A673 (cell line): Measurements from ENCODE around the gene AATF.

Experiments used
- CTCF ChIP-seq: fragments of 300-800, 200-600 bp; sonication (generic); conservative IDR thresholded peaks from 2 replicates; pipeline ENCODE4 v1.5.1; 2017; ENCODE audit warnings: low read depth, mild to moderate bottlenecking, antibody characterized with exemption, low read length, moderate library complexity, mixed read lengths
- EZH2 ChIP-seq: fragments of 200-600 bp; sonication (generic); IDR thresholded peaks from 2 replicates; pipeline ENCODE4 v1.6.1; 2017; ENCODE audit warnings: borderline replicate concordance, low read depth, mild to moderate bottlenecking, mixed read lengths, antibody characterized with exemption, low read length; ENCODE audit not compliant: poor library complexity, severe bottlenecking

- TF ChIP-seq CTCF (no peak), EZH2 (no peak)
These were observed 134.2 kb downstream of the AATF start for GRCh38 chr17:37082985-37083384.
